ENCODE results near the gene CCDC186.

The CCDC186 gene

GRCh38 chr10:114102256-114102655 is 71.7 kb downstream of the CCDC186 start:
- H3K4me3 Mint-ChIP-seq: no peak overlapping the region
- DNase-seq (no peak), ATAC-seq (no peak)
- peaks cover 53% of the 10 kb centered on the region for H3K27me3 Mint-ChIP-seq
- no peaks in the 10 kb centered on the region for H3K9me3 Mint-ChIP-seq
- no peak overlapping the region for H3K27ac Mint-ChIP-seq
- H3K4me1 Mint-ChIP-seq: peaks cover 41% of the 10 kb centered on the region

- DNase-seq (no peak), ATAC-seq (peak; percentile 69)
- peaks cover 53% of the 10 kb centered on the region for H3K4me1 Mint-ChIP-seq
- peak overlapping the region; percentile 78 to 87 for H3K4me3 Mint-ChIP-seq
- H3K27me3 Mint-ChIP-seq: peaks cover 56% of the 10 kb centered on the region
- no peaks in the 10 kb centered on the region for H3K9me3 Mint-ChIP-seq
- no peak overlapping the region for H3K27ac Mint-ChIP-seq
Observed at GRCh38 chr10:114100848-114101741, 72.9 kb downstream of the CCDC186 start.

DNA sequence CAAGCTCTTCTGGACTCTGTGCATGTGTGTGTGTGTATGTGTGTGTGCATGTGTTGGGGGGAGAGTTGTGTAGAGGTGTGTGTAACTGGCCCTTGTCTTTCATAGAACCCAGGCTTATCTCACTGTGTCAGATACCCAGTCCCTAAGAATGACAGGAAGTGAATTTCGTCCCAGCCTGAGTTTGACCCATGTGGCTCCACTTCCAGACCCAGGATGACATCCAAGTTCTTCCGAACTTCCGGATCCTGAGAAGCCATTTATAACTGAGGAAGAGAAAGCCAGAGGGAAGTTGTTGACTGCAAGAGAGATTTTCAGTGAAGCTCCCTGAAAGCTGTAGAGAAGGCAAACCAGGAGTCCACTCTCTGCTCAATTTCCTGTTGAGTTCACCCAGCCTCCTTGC is 77.1 kb downstream of the CCDC186 start:
- no peak for ATAC-seq
- H3K4me1 Mint-ChIP-seq: peaks cover 64% of the 10 kb centered on the region
- peaks cover 67% of the 10 kb centered on the region for H3K27me3 Mint-ChIP-seq
- H3K9me3 Mint-ChIP-seq: peaks cover 4 to 13% of the 10 kb centered on the region in 2 donors
- H3K27ac Mint-ChIP-seq: no peak overlapping the region
- DNase-seq: no peak
- no peak overlapping the region for H3K4me3 Mint-ChIP-seq

- DNase-seq (no peak), ATAC-seq (peak; percentile 59)
- Mint-ChIP-seq H3K4me1 (peaks cover 54% of the 10 kb centered on the region), H3K27ac (no peak overlapping the region), H3K4me3 (peak overlapping the region; percentile 14 to 30), H3K27me3 (peaks cover 60% of the 10 kb centered on the region), H3K9me3 (peaks cover 4 to 13% of the 10 kb centered on the region in 2 donors)
Observed at GRCh38 chr10:114095559-114096337, 78.3 kb downstream of the CCDC186 start.

DNA sequence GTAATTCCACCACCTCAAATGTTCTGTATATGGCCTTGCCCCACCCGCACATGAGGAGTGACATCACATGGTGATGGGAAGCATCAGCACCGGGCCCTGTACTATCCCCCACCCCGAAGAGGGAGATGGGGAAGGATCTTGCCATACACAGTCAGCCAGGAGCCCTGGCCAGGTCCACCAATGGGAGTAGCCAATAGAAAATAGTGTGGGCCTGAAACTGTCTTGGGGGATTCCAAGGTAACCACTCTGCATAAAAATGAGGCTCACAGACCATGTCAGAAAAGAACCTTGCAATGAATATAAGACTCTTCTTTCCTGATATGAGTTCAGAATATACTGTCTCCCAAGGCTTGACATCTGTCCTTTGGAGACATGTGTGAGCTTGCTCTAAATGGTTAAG is 79.2 kb downstream of the CCDC186 start:
- Mint-ChIP-seq H3K27ac (no peak overlapping the region), H3K4me1 (peaks cover 45% of the 10 kb centered on the region), H3K9me3 (peaks cover 4 to 13% of the 10 kb centered on the region in 2 donors), H3K27me3 (peaks cover 52% of the 10 kb centered on the region), H3K4me3 (peak overlapping the region in 1 of 2 donors; percentile 18)
- ATAC-seq (peak; percentile 40), DNase-seq (no peak)

DNA sequence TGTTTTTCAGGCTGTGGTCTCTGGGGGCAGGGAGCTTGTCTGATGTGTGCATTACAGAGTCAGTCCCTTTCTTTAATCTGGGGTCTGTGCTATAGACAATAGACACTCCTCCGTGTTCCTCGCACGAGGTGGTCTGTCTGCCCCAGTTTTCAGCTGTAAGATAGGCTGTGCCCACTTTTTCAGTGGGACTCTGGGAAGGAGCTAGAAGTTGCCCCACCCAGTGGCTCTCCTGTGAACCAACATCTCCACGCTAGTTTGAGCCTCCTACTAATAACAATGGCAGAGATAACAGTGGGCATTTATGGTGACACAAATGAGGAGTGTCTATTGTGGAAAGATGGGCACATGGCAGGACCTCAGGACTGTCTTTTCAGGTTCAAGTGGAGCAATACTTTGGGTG is 86.3 kb downstream of the CCDC186 start:
- no peak for ATAC-seq
- Mint-ChIP-seq H3K27me3 (peaks cover 6% of the 10 kb centered on the region), H3K9me3 (no peaks in the 10 kb centered on the region), H3K4me1 (no peaks in the 10 kb centered on the region), H3K4me3 (no peak overlapping the region), H3K27ac (no peak overlapping the region)
- no peak for DNase-seq

- H3K9me3 Mint-ChIP-seq: no peaks in the 10 kb centered on the region
- H3K27ac Mint-ChIP-seq: peak overlapping the region in 1 of 2 donors; percentile 33
- no peak for ATAC-seq
- DNase-seq: no peak
- peaks cover 6% of the 10 kb centered on the region for H3K27me3 Mint-ChIP-seq
- H3K4me3 Mint-ChIP-seq: no peak overlapping the region
- no peaks in the 10 kb centered on the region for H3K4me1 Mint-ChIP-seq
Observed at GRCh38 chr10:114087255-114087654, 86.7 kb downstream of the CCDC186 start.

DNA sequence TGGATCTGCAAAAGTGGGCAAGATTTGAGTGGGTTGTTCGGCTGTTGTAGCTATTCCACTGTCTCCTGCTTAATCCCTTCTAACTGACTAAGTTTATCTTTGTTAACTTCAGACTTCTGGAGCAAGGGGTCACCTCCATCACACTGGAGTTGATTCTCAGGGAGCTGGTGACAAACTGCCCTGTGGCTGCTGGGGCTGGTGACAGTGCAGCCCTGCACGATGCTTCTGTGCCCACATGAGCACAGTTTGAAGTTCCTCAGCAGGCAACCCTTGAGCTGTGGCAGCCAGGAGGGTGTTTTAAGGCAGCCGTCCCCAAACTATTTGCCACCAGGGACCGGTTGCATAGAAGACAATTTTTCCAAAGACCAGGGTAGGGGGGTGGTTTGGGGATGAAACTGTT is 89.8 kb downstream of the CCDC186 start:
- DNase-seq (peak in 1 of 2 donors; percentile 43), ATAC-seq (peak; percentile 85)
- Mint-ChIP-seq H3K4me3 (no peak overlapping the region), H3K27ac (no peak overlapping the region), H3K4me1 (no peaks in the 10 kb centered on the region), H3K9me3 (no peaks in the 10 kb centered on the region), H3K27me3 (peaks cover 11% of the 10 kb centered on the region)

GRCh38 chr10:114083040-114083439 is 91.0 kb downstream of the CCDC186 start:
- H3K4me1 Mint-ChIP-seq: no peaks in the 10 kb centered on the region
- ATAC-seq (peak; percentile 59), DNase-seq (peak in 1 of 2 donors; percentile 18)
- no peak overlapping the region for H3K27ac Mint-ChIP-seq
- H3K4me3 Mint-ChIP-seq: no peak overlapping the region
- H3K9me3 Mint-ChIP-seq: no peaks in the 10 kb centered on the region
- H3K27me3 Mint-ChIP-seq: peaks cover 12% of the 10 kb centered on the region

DNA sequence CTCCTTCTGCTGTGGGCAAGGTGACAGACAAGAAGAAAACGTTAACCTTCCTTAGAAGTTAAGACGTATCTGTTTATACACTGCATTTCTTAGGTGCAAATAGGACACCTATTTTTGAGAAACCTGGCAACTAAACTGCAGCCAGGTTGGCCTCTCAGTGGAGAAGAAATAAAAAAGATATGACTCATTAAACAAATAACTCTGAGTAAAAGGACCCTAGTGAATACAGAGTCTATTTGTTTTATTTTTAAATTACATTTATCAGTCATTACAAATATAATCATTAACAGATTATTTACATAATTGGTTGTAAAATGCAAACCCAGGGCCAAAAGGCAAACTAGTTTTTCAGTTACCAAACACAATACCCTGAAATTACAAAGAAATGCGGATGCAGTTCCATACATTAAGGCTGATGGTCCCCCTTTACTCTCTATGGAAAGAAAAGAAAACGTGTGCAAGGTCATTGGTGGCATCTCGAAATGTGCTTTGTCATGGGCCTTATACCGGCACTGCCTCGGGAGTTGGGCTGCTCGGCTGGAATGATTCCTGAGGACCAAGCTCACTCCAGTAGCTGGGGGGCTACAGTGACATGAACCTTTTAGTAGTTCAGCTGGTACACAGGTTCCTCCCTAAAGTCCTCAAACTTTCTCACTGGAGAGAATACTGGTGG is 92.0 kb downstream of the CCDC186 start:
- DNase-seq (no peak), ATAC-seq (no peak)
- H3K27me3 Mint-ChIP-seq: peaks cover 12% of the 10 kb centered on the region
- no peak overlapping the region for H3K27ac Mint-ChIP-seq
- H3K9me3 Mint-ChIP-seq: no peaks in the 10 kb centered on the region
- no peak overlapping the region for H3K4me3 Mint-ChIP-seq
- H3K4me1 Mint-ChIP-seq: no peaks in the 10 kb centered on the region

- H3K9me3 Mint-ChIP-seq: no peaks in the 10 kb centered on the region
- DNase-seq (no peak), ATAC-seq (no peak)
- H3K4me1 Mint-ChIP-seq: no peaks in the 10 kb centered on the region
- H3K27me3 Mint-ChIP-seq: peaks cover 12% of the 10 kb centered on the region
- H3K4me3 Mint-ChIP-seq: no peak overlapping the region
- no peak overlapping the region for H3K27ac Mint-ChIP-seq
Observed at GRCh38 chr10:114079421-114079820, 94.6 kb downstream of the CCDC186 start.

DNA sequence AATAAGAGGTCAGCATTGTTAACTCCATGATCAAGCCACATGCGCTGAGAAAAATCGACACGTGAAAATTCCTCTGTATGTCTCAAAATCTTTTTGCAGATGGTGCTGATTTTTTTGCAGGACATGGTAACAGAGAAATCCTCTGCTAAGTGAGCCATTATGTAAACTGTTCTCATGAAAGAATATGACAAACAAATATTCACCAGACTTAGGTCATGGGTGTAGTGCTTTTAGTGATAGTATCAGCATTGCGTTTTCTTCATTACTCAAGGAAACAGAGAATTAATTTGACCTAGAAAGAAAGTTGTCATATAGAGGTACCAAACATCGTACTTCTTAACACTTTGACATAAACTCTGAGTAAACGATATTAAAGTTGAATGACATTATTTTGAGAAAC is 95.7 kb downstream of the CCDC186 start:
- peaks cover 12% of the 10 kb centered on the region for H3K27me3 Mint-ChIP-seq
- no peak for ATAC-seq
- no peak overlapping the region for H3K4me3 Mint-ChIP-seq
- no peak overlapping the region for H3K27ac Mint-ChIP-seq
- no peaks in the 10 kb centered on the region for H3K9me3 Mint-ChIP-seq
- H3K4me1 Mint-ChIP-seq: peaks cover 7% of the 10 kb centered on the region
- no peak for DNase-seq

DNA sequence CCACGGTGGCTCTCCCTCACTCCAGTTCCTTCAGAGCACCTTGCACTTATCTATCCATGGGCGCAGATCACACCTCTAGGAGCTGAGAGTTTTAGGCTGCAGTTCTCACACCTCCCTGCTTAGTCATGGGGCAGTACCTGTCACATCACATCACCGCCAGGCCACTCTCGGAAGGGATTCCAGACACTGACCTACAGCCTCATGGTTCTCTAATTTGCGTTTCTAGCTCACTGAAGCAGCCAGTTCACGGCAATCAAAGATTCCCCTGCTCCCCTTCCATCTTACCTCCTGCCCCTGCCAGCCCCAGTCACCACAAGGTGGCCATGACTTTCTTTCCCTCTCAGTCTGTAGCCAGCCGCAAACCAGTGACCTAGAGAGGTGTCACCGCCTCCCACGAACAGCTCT is 96.2 kb downstream of the CCDC186 start:
- H3K27ac Mint-ChIP-seq: no peak overlapping the region
- H3K4me3 Mint-ChIP-seq: no peak overlapping the region
- peaks cover 8% of the 10 kb centered on the region for H3K4me1 Mint-ChIP-seq
- ATAC-seq (no peak), DNase-seq (no peak)
- no peaks in the 10 kb centered on the region for H3K9me3 Mint-ChIP-seq
- H3K27me3 Mint-ChIP-seq: peaks cover 12% of the 10 kb centered on the region

DNA sequence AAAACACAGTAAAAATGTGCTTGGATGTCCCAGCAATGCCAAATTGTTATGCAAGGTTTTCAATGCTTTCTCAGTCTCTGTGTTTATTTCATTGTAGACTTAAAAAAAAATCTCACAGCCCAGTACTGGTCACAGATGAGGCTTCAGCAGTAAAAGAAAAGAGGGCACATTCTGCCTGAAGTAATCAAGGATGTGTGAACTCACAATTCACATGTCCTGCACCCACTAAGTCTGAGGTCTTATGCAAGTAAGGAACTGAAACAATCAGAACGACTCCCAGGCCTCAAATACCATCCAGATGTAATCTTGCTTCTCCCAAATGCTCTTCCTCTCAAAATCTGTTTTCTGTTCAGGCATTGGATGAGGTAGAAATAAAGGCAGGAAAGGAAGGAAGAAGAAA is 96.7 kb downstream of the CCDC186 start:
- H3K27me3 Mint-ChIP-seq: peaks cover 12% of the 10 kb centered on the region
- DNase-seq: no peak
- H3K4me3 Mint-ChIP-seq: no peak overlapping the region
- no peaks in the 10 kb centered on the region for H3K9me3 Mint-ChIP-seq
- H3K4me1 Mint-ChIP-seq: peaks cover 8% of the 10 kb centered on the region
- no peak overlapping the region for H3K27ac Mint-ChIP-seq
- ATAC-seq: no peak

DNA sequence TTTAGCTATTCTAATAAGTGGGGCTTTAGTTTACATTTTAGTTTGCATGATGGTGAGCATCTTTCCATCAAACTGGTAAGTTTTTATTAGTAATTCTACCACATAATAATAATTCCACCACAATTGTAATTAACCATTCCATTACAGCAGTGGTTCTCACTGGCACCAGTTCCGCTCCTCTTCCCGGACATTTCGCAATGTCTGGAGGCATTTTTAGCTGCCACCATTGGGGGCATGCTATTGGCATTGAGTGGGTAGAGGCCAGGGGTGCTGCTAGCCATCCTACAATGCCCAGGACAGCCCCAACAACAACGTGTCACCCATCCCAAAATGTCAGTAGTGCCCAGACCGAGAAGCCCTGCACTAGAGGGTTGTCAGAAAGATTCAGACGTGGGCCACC is 98.9 kb downstream of the CCDC186 start:
- H3K27ac Mint-ChIP-seq: no peak overlapping the region
- peaks cover 15% of the 10 kb centered on the region for H3K4me1 Mint-ChIP-seq
- ATAC-seq (no peak), DNase-seq (no peak)
- peaks cover 10% of the 10 kb centered on the region for H3K27me3 Mint-ChIP-seq
- no peaks in the 10 kb centered on the region for H3K9me3 Mint-ChIP-seq
- H3K4me3 Mint-ChIP-seq: no peak overlapping the region
